Fibroblast of lung (primary cell): Measurements from ENCODE around the gene NCAPD2.

Source experiments
- CTCF ChIP-seq, 2 donors: IDR thresholded peaks in 1 of 2; conservative IDR thresholded peaks in 1 of 2; 1 replicate in 1 of 2; 2 replicates in 1 of 2; pipeline ENCODE4 v1.5.1; 2011 to 2012; ENCODE audit warnings: low read length in 2 of 2, control low read depth in 1 of 2, inconsistent platforms in 1 of 2, low read depth in 1 of 2, mild to moderate bottlenecking in 1 of 2
- EZH2 ChIP-seq: IDR thresholded peaks from 2 replicates; pipeline ENCODE4 v1.5.1; 2012; ENCODE audit warnings: low read length, control low read depth, mild to moderate bottlenecking; ENCODE audit errors: missing control alignments

- no peak for TF ChIP-seq CTCF (conservative IDR thresholded peaks at IDR 0.05 in 1 of 2, IDR thresholded peaks at IDR 0.05 in 1 of 2; ENCODE audit: low read depth in 1 of 2, low read length in 2 of 2)
- no peak for TF ChIP-seq EZH2
Measured at GRCh38 chr12:6464531-6464930, 29.4 kb upstream of the NCAPD2 start.
